OCI-LY3 (cell line): ENCODE data around the gene C6.
"Not testable (repeated sequence)": the region's sequence is repeated elsewhere in the genome, so short reads cannot be mapped to it uniquely, and the experiment has no call there.

ENCODE experiments used
- H2AFZ ChIP-seq: fragments of 200-600, 300-600 bp; shearing (Covaris generic); 2 replicates; pipeline ENCODE4 v1.6.0; 2014; ENCODE audit warnings: antibody characterized with exemption, low read depth, low read length
- H3K27ac ChIP-seq: fragments of 200-600, 300-600 bp; sonication (generic); 2 replicates; pipeline ENCODE4 v1.5.1; 2014; ENCODE audit warnings: mild to moderate bottlenecking, low read length, moderate library complexity, mixed read lengths
- H3K27me3 ChIP-seq: fragments of 200-600, 300-600 bp; sonication (generic); 2 replicates; pipeline ENCODE4 v1.6.1; 2014; ENCODE audit warnings: low read depth, low read length, mixed read lengths
- H3K36me3 ChIP-seq: fragments of 200-600, 300-600 bp; sonication (generic); replicated peaks from 2 replicates; pipeline ENCODE3; 2014; ENCODE audit warnings: low read depth, low read length, mixed read lengths
- H3K4me1 ChIP-seq: fragments of 300-600, 200-600 bp; sonication (generic); 2 replicates; pipeline ENCODE4 v1.6.1; 2014; ENCODE audit warnings: low read length, mixed read lengths
- H3K4me2 ChIP-seq: fragments of 200-600, 300-600 bp; sonication (generic); 2 replicates; pipeline ENCODE4 v1.6.1; 2014; ENCODE audit warnings: low read length, mixed read lengths
- H3K4me3 ChIP-seq: fragments of 300-600, 200-600 bp; sonication (generic); 2 replicates; pipeline ENCODE4 v1.5.1; 2014; ENCODE audit warnings: antibody characterized with exemption, mild to moderate bottlenecking, low read length, moderate library complexity
- H3K79me2 ChIP-seq: fragments of 300-600, 200-600 bp; shearing (Covaris generic); 2 replicates; pipeline ENCODE4 v1.6.1; 2014; ENCODE audit warnings: mild to moderate bottlenecking, low read length, mixed read lengths
- H3K9ac ChIP-seq: fragments of 300-600, 200-600 bp; shearing (Covaris generic); 2 replicates; pipeline ENCODE4 v1.6.0; 2014; ENCODE audit warnings: mild to moderate bottlenecking, low read length, moderate library complexity
- H3K9me3 ChIP-seq: fragments of 200-600, 300-600 bp; shearing (Covaris generic); 2 replicates; pipeline ENCODE4 v1.6.1; 2014; ENCODE audit warnings: low read length, mixed read lengths; ENCODE audit not compliant: insufficient read depth
- H4K20me1 ChIP-seq: fragments of 200-600, 300-600 bp; sonication (generic); 2 replicates; pipeline ENCODE4 v1.6.1; 2016; ENCODE audit warnings: low read length, mixed read lengths; ENCODE audit not compliant: insufficient read depth
- CTCF ChIP-seq: fragments of 200-600, 300-600 bp; sonication (generic); IDR thresholded peaks from 2 replicates; pipeline ENCODE4 v1.5.1; 2014; ENCODE audit warnings: antibody characterized with exemption, low read length, low read depth
- EZH2phosphoT487 ChIP-seq: fragments of 200-600 bp; shearing (Covaris generic); IDR thresholded peaks from 2 replicates; pipeline ENCODE4 v1.6.1; 2018; ENCODE audit warnings: antibody characterized with exemption, mixed run types, low read depth

C6 gene

DNA sequence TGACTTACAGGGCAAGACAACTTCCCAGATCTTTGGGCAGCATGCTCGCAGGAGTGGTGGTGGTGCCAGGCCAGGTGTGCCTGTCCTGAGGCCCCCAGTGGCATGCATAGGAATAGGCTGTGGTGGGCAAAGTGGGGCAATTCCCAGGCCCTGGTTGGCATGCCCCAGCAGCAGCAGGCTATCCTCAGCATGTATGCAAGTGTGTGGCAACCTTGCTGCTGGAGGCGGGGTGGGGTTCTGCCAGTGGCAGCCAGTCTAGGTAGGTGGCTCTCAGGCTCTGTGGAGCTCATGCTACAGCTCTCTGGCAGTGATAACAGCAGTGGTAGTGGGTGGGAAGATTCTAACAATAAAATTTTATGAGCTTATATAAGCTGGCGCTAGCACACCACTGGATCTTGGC is 27.7 kb upstream of the C6 start:
- Histone ChIP-seq H3K4me3 (no peak overlapping the region), H2AFZ (no peak overlapping the region), H3K4me1 (peaks cover 6% of the 10 kb centered on the region), H3K36me3 (no peaks in the 10 kb centered on the region), H3K79me2 (no peaks in the 10 kb centered on the region), H3K27me3 (no peaks in the 10 kb centered on the region), H4K20me1 (no peaks in the 10 kb centered on the region; the same call in 1 of the 2 replicates), H3K4me2 (no peak overlapping the region), H3K9ac (no peak overlapping the region), H3K9me3 (no peaks in the 10 kb centered on the region), H3K27ac (no peak overlapping the region)
- TF ChIP-seq CTCF: no peak
- TF ChIP-seq EZH2phosphoT487: no peak

GRCh38 chr5:41240390-41240789 is 27.1 kb upstream of the C6 start:
- no peaks in the 10 kb centered on the region; the same call in 1 of the 2 replicates for H4K20me1 ChIP-seq
- no peaks in the 10 kb centered on the region for H3K36me3 ChIP-seq
- H3K4me3 ChIP-seq: no peak overlapping the region
- peaks cover 6% of the 10 kb centered on the region for H3K4me1 ChIP-seq
- no peaks in the 10 kb centered on the region for H3K9me3 ChIP-seq
- no peak overlapping the region for H3K27ac ChIP-seq
- no peaks in the 10 kb centered on the region for H3K27me3 ChIP-seq
- no peak overlapping the region for H3K4me2 ChIP-seq
- H3K79me2 ChIP-seq: no peaks in the 10 kb centered on the region
- TF ChIP-seq CTCF: no peak
- no peak for TF ChIP-seq EZH2phosphoT487
- H3K9ac ChIP-seq: no peak overlapping the region
- H2AFZ ChIP-seq: no peak overlapping the region

DNA sequence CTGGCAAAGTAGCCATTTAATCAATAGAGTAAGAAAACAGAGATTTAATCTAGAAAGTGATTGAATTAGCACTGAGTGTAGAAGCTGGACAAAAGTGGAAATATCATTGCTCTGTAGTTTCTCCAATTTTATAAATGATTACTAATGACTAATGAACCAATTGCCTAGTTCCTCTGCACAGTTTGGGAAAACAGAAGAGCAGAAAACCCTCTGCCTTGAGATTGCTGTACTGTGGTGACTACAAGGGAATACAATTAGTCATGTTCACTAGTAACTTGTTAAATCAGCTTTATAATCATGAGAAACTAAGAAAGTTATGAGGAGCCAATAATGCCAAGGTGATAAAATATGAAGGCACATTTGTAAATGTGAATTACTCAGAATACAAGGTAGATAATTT is 21.1 kb upstream of the C6 start:
- TF ChIP-seq CTCF: no peak
- no peak overlapping the region for H3K9ac ChIP-seq
- H2AFZ ChIP-seq: no peak overlapping the region
- no peak overlapping the region for H3K4me2 ChIP-seq
- H4K20me1 ChIP-seq: no peaks in the 10 kb centered on the region
- no peaks in the 10 kb centered on the region for H3K79me2 ChIP-seq
- H3K27me3 ChIP-seq: no peaks in the 10 kb centered on the region
- no peak overlapping the region for H3K27ac ChIP-seq
- H3K36me3 ChIP-seq: no peaks in the 10 kb centered on the region
- H3K9me3 ChIP-seq: no peaks in the 10 kb centered on the region
- no peak overlapping the region for H3K4me3 ChIP-seq
- H3K4me1 ChIP-seq: no peaks in the 10 kb centered on the region

DNA sequence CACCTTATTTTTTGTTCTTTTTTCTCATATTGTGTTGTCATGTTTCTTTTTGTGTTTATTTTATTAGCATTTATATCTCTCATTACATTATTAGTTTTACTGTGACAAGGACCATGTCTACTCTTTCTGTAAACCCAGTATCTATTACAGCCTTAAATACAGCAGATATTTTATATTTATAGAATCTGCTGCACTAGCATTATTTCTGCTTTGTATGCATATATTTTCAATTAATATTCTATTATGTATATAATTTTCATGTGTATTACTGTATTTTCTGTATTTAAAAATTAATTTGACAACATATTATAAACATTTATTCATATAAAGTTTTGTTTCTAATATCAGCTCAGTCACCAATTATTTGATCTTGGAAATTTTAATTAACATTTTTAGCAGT is 19.5 kb upstream of the C6 start:
- no peak overlapping the region for H3K4me3 ChIP-seq
- H3K79me2 ChIP-seq: no peaks in the 10 kb centered on the region
- H2AFZ ChIP-seq: no peak overlapping the region
- H3K4me2 ChIP-seq: no peak overlapping the region
- H3K9ac ChIP-seq: no peak overlapping the region
- no peak overlapping the region for H3K27ac ChIP-seq
- TF ChIP-seq EZH2phosphoT487 (no peak), CTCF (no peak)
- H3K4me1 ChIP-seq: no peaks in the 10 kb centered on the region
- H4K20me1 ChIP-seq: no peaks in the 10 kb centered on the region
- H3K9me3 ChIP-seq: no peaks in the 10 kb centered on the region
- H3K27me3 ChIP-seq: no peaks in the 10 kb centered on the region
- no peaks in the 10 kb centered on the region for H3K36me3 ChIP-seq

DNA sequence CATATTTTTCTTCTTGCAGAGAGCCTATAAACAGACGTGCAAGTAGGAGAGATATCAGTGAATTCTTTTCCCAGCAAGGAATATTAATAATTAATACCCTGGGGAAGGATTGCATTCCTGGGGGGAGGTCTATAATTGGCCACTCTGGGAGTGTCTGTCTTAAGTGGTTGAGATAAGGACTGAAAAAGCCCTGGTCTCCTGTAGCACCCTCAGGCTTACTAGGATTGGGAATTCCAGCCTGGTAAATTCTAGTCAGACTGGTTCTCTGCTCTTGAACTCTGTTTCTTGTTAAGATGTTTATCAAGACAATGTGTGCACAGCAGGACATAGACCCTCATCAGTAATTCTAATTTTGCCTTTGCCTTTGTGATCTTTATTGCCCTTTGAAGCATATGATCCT is 16.9 kb upstream of the C6 start:
- not testable (repeated sequence) for H3K79me2 ChIP-seq, H3K9me3 ChIP-seq, H3K9ac ChIP-seq, H3K27ac ChIP-seq, H2AFZ ChIP-seq, H3K4me3 ChIP-seq, H3K4me2 ChIP-seq, H4K20me1 ChIP-seq, H3K27me3 ChIP-seq, H3K4me1 ChIP-seq, H3K36me3 ChIP-seq
